Mesothelial cell of epicardium (in vitro differentiated cells): ENCODE results near the gene DHRS7B. TPM values are rescaled to one million over a fixed set of nuclear protein-coding genes. Genes with fewer than 3 reads are reported as not detected.

ENCODE experiments used
- DNase-seq, 2 experiments: peaks; one replicate each; pipeline ENCODE4 v3.0.0; 2021; ENCODE audit warnings: low spot score in 2 of 2; ENCODE audit not compliant: unreplicated experiment in 2 of 2
- H3K27ac Mint-ChIP-seq: 2 replicates; pipeline ENCODE4 v1.8.0; 2021; ENCODE audit warnings: mixed read lengths
- H3K27me3 Mint-ChIP-seq: 2 replicates; pipeline ENCODE4 v1.8.0; 2021; ENCODE audit warnings: low read depth, mixed read lengths
- H3K36me3 Mint-ChIP-seq: 2 replicates; pipeline ENCODE4 v1.8.0; 2021; ENCODE audit warnings: mixed read lengths
- H3K4me1 Mint-ChIP-seq: 2 replicates; pipeline ENCODE4 v1.8.0; 2021; ENCODE audit warnings: mixed read lengths
- H3K4me3 Mint-ChIP-seq: 2 replicates; pipeline ENCODE4 v1.8.0; 2021; ENCODE audit warnings: mild to moderate bottlenecking, moderate library complexity, mixed read lengths
- H3K9me3 Mint-ChIP-seq: 2 replicates; pipeline ENCODE4 v1.8.0; 2021; ENCODE audit warnings: mixed read lengths
- CTCF ChIP-seq: fragments of 200-600 bp; sonication (generic); IDR thresholded peaks from one replicate; pipeline ENCODE4 v1.5.0; 2021; ENCODE audit warnings: antibody characterized with exemption; ENCODE audit not compliant: unreplicated experiment
- total RNA-seq: library from RNA; stranded (reverse); gene quantifications from 3 replicates; pipeline ENCODE4 v1.2.1, GENCODE V29; 2021

DHRS7B gene
- total RNA-seq, 1 donor from 2014 or later = 19.8 TPM

DNA sequence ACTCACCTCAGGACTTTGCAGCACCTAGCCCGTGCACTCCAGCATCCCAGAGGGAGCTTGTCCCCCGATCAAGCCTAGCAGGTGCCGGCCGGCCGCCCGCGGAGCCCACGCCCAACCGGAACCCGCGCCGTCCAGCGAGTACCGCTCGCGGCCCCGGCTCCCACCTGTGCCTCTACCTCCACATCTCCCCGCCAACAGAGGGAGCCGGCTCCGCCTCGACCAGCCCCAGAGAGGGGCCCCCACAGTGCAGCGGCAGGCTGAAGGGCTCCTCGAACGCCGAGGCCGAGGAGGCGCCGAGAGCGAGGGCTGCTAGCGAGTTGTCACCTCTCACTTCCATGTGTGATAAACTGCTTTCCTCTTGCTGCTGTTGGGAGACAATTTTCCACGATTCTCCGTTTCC lies 41.1 kb upstream of the DHRS7B start:
- Mint-ChIP-seq H3K27me3 (peaks cover 10% of the 10 kb centered on the region), H3K9me3 (peaks cover 5% of the 10 kb centered on the region), H3K27ac (no peak overlapping the region), H3K4me3 (no peak overlapping the region), H3K4me1 (no peaks in the 10 kb centered on the region), H3K36me3 (no peaks in the 10 kb centered on the region)
- no peak for DNase-seq
- TF ChIP-seq CTCF = no peak

DNA sequence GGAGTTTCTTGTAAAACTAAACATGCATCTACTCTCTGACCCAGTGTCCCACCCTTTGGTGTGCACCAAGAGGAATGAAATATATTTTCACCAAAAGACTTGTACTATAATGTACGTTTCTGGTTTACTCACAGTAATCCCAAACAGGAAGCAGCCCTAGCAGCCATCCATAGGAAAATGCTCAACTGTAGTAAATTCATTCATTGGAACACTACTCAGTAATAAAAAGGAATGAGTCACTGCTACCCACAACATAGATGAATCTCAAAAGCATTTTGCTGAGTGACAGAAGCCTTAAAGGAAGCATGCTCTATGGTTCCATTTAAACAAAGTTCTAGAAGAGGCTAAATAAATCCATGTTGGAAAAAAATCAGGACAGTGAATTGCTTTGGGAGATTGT lies 37.6 kb upstream of the DHRS7B start:
- no peaks in the 10 kb centered on the region for H3K9me3 Mint-ChIP-seq
- H3K4me3 Mint-ChIP-seq = no peak overlapping the region
- no peak overlapping the region for H3K27ac Mint-ChIP-seq
- no peaks in the 10 kb centered on the region for H3K36me3 Mint-ChIP-seq
- H3K27me3 Mint-ChIP-seq = peaks cover 6% of the 10 kb centered on the region
- no peaks in the 10 kb centered on the region for H3K4me1 Mint-ChIP-seq
- TF ChIP-seq CTCF = no peak
- DNase-seq = no peak

- Mint-ChIP-seq H3K36me3 (no peaks in the 10 kb centered on the region), H3K4me1 (no peaks in the 10 kb centered on the region), H3K9me3 (no peaks in the 10 kb centered on the region), H3K4me3 (no peak overlapping the region), H3K27me3 (no peaks in the 10 kb centered on the region), H3K27ac (no peak overlapping the region)
- no peak for DNase-seq
- TF ChIP-seq CTCF = no peak
Measured at GRCh38 chr17:21089933-21090901, 36.5 kb upstream of the DHRS7B start.

DNA sequence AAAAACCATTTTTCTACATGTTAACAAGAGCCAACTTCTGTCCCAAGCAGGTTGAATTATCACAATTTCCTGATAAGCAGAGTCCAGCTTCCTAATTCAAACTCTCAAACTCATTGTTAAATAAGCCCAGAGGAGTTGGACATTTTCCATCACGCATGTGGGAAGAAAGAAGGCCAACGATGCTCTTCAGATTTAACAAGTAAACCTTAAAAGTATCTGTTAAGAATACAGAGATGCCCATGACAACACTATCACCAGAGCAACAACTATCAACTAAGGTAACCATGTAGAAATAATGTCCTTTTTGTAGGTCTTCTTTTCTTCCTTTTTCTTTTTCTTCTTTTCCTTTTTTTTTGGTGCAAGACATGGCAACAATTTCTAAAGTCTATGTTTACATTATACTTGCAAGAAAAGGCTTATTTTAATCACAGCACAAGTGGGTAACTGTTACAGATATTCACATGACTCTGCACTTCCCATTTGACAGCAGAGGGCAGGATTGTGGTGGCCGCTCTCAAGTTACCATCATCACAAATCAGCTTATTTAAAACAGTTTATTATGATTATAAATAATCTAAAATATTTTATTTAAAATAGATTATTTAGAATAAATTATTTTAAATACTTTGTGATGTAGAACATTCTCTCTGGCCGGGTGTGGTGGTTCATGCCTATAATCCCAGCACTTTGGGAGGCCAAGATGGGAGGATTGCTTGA lies 35.7 kb upstream of the DHRS7B start:
- no peak for TF ChIP-seq CTCF
- H3K36me3 Mint-ChIP-seq = no peaks in the 10 kb centered on the region
- no peaks in the 10 kb centered on the region for H3K4me1 Mint-ChIP-seq
- H3K27ac Mint-ChIP-seq = no peak overlapping the region
- no peak overlapping the region for H3K4me3 Mint-ChIP-seq
- H3K9me3 Mint-ChIP-seq = no peaks in the 10 kb centered on the region
- DNase-seq = no peak
- H3K27me3 Mint-ChIP-seq = no peaks in the 10 kb centered on the region

DNA sequence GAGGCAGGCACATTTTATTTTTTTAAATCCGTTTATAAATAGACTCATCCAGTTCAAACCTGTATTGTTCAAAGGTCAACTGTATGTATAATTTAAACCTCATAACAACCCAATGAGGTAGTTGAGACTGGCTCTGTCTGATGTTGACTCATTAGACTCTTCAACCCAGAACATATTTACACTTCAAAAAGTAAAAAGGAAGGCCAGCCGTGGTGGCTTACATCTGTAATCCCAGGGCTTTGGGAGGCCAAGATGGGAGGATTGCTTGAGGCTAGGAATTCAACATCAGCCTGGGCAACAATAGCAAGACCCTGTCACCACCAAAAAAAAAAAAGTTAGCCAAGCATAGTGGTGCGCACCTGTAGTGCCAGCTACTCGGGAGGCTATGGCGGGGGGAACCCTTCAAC lies 32.5 kb upstream of the DHRS7B start:
- no peaks in the 10 kb centered on the region for H3K9me3 Mint-ChIP-seq
- DNase-seq = no peak
- no peaks in the 10 kb centered on the region for H3K36me3 Mint-ChIP-seq
- no peak for TF ChIP-seq CTCF
- no peaks in the 10 kb centered on the region for H3K27me3 Mint-ChIP-seq
- no peak overlapping the region for H3K4me3 Mint-ChIP-seq
- peaks cover 4% of the 10 kb centered on the region for H3K4me1 Mint-ChIP-seq
- no peak overlapping the region for H3K27ac Mint-ChIP-seq
